SK-N-SH (cell line): ENCODE results near the gene STMND1. TPM values are rescaled to one million over a fixed set of nuclear protein-coding genes. Genes with fewer than 3 reads are reported as not detected.

Source experiments
- CTCF ChIA-PET: fragments of 300-600, 350-600 bp; formaldehyde crosslinking; extraction: SDS; loops from one replicate; lab custom pipeline; 2021; lab: Yijun Ruan, JAX
- POLR2A ChIA-PET: fragments of 350-600 bp; sonication (Branson Sonifier 250); formaldehyde crosslinking; extraction: SDS; loops from one replicate; lab custom pipeline; 2020; ENCODE audit warnings: antibody characterized with exemption, inconsistent platforms; lab: Yijun Ruan, JAX
- DNase-seq: peaks from one replicate; pipeline ENCODE4 v3.0.0; 2012
- H2AFZ ChIP-seq: fragments of 200-600 bp; sonication (generic); 2 replicates; pipeline ENCODE4 v1.8.1; 2016; ENCODE audit warnings: antibody characterized with exemption, mild to moderate bottlenecking, low read depth
- H3F3A ChIP-seq: fragments of 200-600 bp; sonication (generic); replicated peaks from 2 replicates; pipeline ENCODE3; 2016; ENCODE audit warnings: antibody characterized with exemption, mild to moderate bottlenecking; ENCODE audit not compliant: insufficient read depth
- H3K27ac ChIP-seq, 2 experiments: fragments of 200-500 bp in 1 of 2; fragments of 200-600 bp in 1 of 2; sonication (Bioruptor generic) in 1 of 2; sonication (generic), shearing (Covaris generic) in 1 of 2; 2 replicates each; pipeline versions ENCODE4 v1.5.1 to v1.6.1; 2014 to 2016; ENCODE audit warnings: low read depth in 2 of 2, inconsistent platforms in 1 of 2, low read length in 1 of 2, mild to moderate bottlenecking in 1 of 2, mixed read lengths in 1 of 2
- H3K27me3 ChIP-seq: fragments of 200-600 bp; sonication (generic), shearing (Covaris generic); 2 replicates; pipeline ENCODE4 v1.6.1; 2016; ENCODE audit warnings: mixed run types; ENCODE audit not compliant: insufficient read depth
- H3K36me3 ChIP-seq, 2 experiments: fragments of 200-500 bp in 1 of 2; fragments of 200-600 bp in 1 of 2; sonication (Bioruptor generic) in 1 of 2; sonication (generic) in 1 of 2; replicated peaks in 1 of 2; 2 replicates each; pipeline versions ENCODE3 to v1.5.1; 2014 to 2016; ENCODE audit warnings: low read length in 1 of 2, mild to moderate bottlenecking in 1 of 2; ENCODE audit not compliant: insufficient read depth in 2 of 2, control insufficient read depth in 1 of 2
- H3K4me1 ChIP-seq, 2 experiments: fragments of 200-500 bp in 1 of 2; fragments of 200-600 bp in 1 of 2; sonication (Bioruptor generic) in 1 of 2; sonication (generic), shearing (Covaris generic) in 1 of 2; 2 replicates each; pipeline versions ENCODE4 v1.5.1 to v1.6.1; 2014 to 2016; ENCODE audit warnings: low read depth in 1 of 2, low read length in 1 of 2, mixed run types in 1 of 2; ENCODE audit not compliant: insufficient read depth in 2 of 2, control insufficient read depth in 1 of 2
- H3K4me2 ChIP-seq: fragments of 200-600 bp; sonication (generic), shearing (Covaris generic); 2 replicates; pipeline ENCODE4 v1.6.1; 2017; ENCODE audit warnings: mixed run types
- H3K4me3 ChIP-seq, 2 experiments: fragments of 200-500 bp in 1 of 2; fragments of 200-600 bp in 1 of 2; sonication (Bioruptor generic) in 1 of 2; sonication (generic), shearing (Covaris generic) in 1 of 2; 2 replicates each; pipeline versions ENCODE4 v1.5.1 to v1.8.1; 2014 to 2016; ENCODE audit warnings: low read depth in 2 of 2, inconsistent platforms in 1 of 2, low read length in 1 of 2, mild to moderate bottlenecking in 1 of 2, mixed read lengths in 1 of 2, moderate library complexity in 1 of 2
- H3K79me2 ChIP-seq: fragments of 200-600 bp; sonication (generic); 2 replicates; pipeline ENCODE4 v1.8.1; 2017; ENCODE audit warnings: mild to moderate bottlenecking; ENCODE audit not compliant: insufficient read depth
- H3K9ac ChIP-seq: fragments of 200-600 bp; sonication (generic); 2 replicates; pipeline ENCODE4 v1.6.1; 2017; ENCODE audit warnings: mixed run types
- H3K9me2 ChIP-seq: fragments of 200-600 bp; sonication (generic); 2 replicates; pipeline ENCODE4 v1.6.1; 2017; ENCODE audit warnings: mixed run types
- H3K9me3 ChIP-seq: fragments of 200-600 bp; sonication (generic); 2 replicates; pipeline ENCODE4 v1.6.1; 2017; ENCODE audit warnings: mixed run types, mild to moderate bottlenecking, moderate library complexity
- H4K20me1 ChIP-seq: fragments of 200-600 bp; sonication (generic); 2 replicates; pipeline ENCODE4 v1.6.1; 2017; ENCODE audit warnings: mild to moderate bottlenecking, mixed run types; ENCODE audit not compliant: insufficient read depth
- CHD2 ChIP-seq: fragments of 150-350 bp; IDR thresholded peaks from 2 replicates; pipeline ENCODE4 v1.6.1; 2018; ENCODE audit warnings: low read length; ENCODE audit not compliant: partially characterized antibody
- CTCF ChIP-seq: fragments of 200-600 bp; sonication (generic); IDR thresholded peaks from 2 replicates; pipeline ENCODE4 v1.6.1; 2017; ENCODE audit warnings: antibody characterized with exemption, mild to moderate bottlenecking, moderate library complexity
- EZH2phosphoT487 ChIP-seq: fragments of 200-600 bp; sonication (generic); IDR thresholded peaks from 2 replicates; pipeline ENCODE4 v1.6.1; 2017; ENCODE audit warnings: low read depth, mixed run types, mild to moderate bottlenecking, antibody characterized with exemption, moderate library complexity, borderline replicate concordance
- FOSL2 ChIP-seq: IDR thresholded peaks from 2 replicates; pipeline ENCODE4 v1.4.0; 2012; ENCODE audit warnings: low read depth, mild to moderate bottlenecking, moderate library complexity, borderline replicate concordance
- JUND ChIP-seq: IDR thresholded peaks from 2 replicates; pipeline ENCODE4 v1.4.0; 2012
- MAX ChIP-seq: IDR thresholded peaks from 2 replicates; pipeline ENCODE4 v1.4.0; 2012; ENCODE audit warnings: low read depth
- NFIC ChIP-seq: IDR thresholded peaks from 2 replicates; pipeline ENCODE4 v1.4.0; 2012; ENCODE audit warnings: borderline replicate concordance
- NRF1 ChIP-seq: IDR thresholded peaks from 2 replicates; pipeline ENCODE4 v1.6.1; 2012; ENCODE audit warnings: low read depth, mild to moderate bottlenecking, low read length
- RAD21 ChIP-seq: IDR thresholded peaks from 2 replicates; pipeline ENCODE4 v1.6.1; 2012; ENCODE audit warnings: mild to moderate bottlenecking, low read length
- RCOR1 ChIP-seq: fragments of 150-350 bp; IDR thresholded peaks from 2 replicates; pipeline ENCODE4 v1.6.1; 2017; ENCODE audit warnings: antibody characterized with exemption, low read length
- RFX5 ChIP-seq: IDR thresholded peaks from 2 replicates; pipeline ENCODE4 v1.6.1; 2012; ENCODE audit warnings: mild to moderate bottlenecking, improper control_type of control experiment, low read length
- RXRA ChIP-seq: IDR thresholded peaks from 2 replicates; pipeline ENCODE4 v1.4.0; 2012; ENCODE audit warnings: low read depth, mild to moderate bottlenecking, borderline replicate concordance
- SIN3A ChIP-seq: IDR thresholded peaks from 2 replicates; pipeline ENCODE4 v1.6.1; 2012; ENCODE audit warnings: low read depth, mild to moderate bottlenecking, low read length, moderate library complexity, borderline replicate concordance
- TCF12 ChIP-seq: IDR thresholded peaks from 2 replicates; pipeline ENCODE4 v1.4.0; 2012
- TEAD4 ChIP-seq: IDR thresholded peaks from 2 replicates; pipeline ENCODE4 v1.4.0; 2012; ENCODE audit warnings: mild to moderate bottlenecking, borderline replicate concordance; ENCODE audit not compliant: insufficient read depth
- USF1 ChIP-seq: IDR thresholded peaks from 2 replicates; pipeline ENCODE4 v1.4.0; 2012; ENCODE audit warnings: low read depth, borderline replicate concordance
- USF2 ChIP-seq: fragments of 150-350 bp; IDR thresholded peaks from 2 replicates; pipeline ENCODE4 v1.6.1; 2017; ENCODE audit warnings: antibody characterized with exemption, low read length, low read depth, borderline replicate concordance
- polyA plus RNA-seq, 3 experiments: library from polyadenylated mRNA; depleted of rRNA; stranded (reverse); fragments of >200 nt; gene quantifications; 2 replicates each; pipeline ENCODE4 v1.2.3, GENCODE V29; 2012

STMND1 gene
- polyA plus RNA-seq, 1 of the 3 experiments (the other 2 are of a cell fraction), result not detected

- H3K27ac ChIP-seq, result no peak overlapping the region
- H3K9ac ChIP-seq, result no peak overlapping the region
- no peak for DNase-seq
- H3K4me3 ChIP-seq, result no peak overlapping the region
- no peaks in the 10 kb centered on the region for H3K79me2 ChIP-seq
- CTCF ChIA-PET, result interaction anchor here (1.5 kb wide), 1 partner anchor 23 kb away, joined by 3 read pairs; no protein-coding TSS in a partner anchor
- no peaks in the 10 kb centered on the region for H3K4me1 ChIP-seq
- H3K27me3 ChIP-seq, result no peaks in the 10 kb centered on the region; the same call in 1 of the 2 replicates
- no peaks in the 10 kb centered on the region for H3K9me3 ChIP-seq
- TF ChIP-seq SIN3A (no peak), EZH2phosphoT487 (no peak), CTCF (no peak), TCF12 (no peak), JUND (no peak), CHD2 (no peak), FOSL2 (no peak), TEAD4 (no peak), USF1 (no peak), RAD21 (no peak), NRF1 (no peak), USF2 (no peak), RFX5 (no peak), RCOR1 (no peak), NFIC (no peak), RXRA (no peak), MAX (no peak)
- H3K9me2 ChIP-seq, result no peaks in the 10 kb centered on the region
- POLR2A ChIA-PET, result no interaction called here
- H2AFZ ChIP-seq, result no peak overlapping the region
- no peaks in the 10 kb centered on the region for H3F3A ChIP-seq
- no peaks in the 10 kb centered on the region for H4K20me1 ChIP-seq
- no peaks in the 10 kb centered on the region for H3K36me3 ChIP-seq
- H3K4me2 ChIP-seq, result no peak overlapping the region
Measured at GRCh38 chr6:17132967-17133366, 31.1 kb downstream of the STMND1 start.
